K562 (cell line): ENCODE data around the gene WDR81. TPM values are rescaled to one million over a fixed set of nuclear protein-coding genes. Genes with fewer than 3 reads are reported as not detected.

ENCODE experiments used
- ATAC-seq: fragments of 200-7000 bp; cut with Tn5 transposase; 3 replicates; pipeline ENCODE4 v1.9.1; 2020; ENCODE audit warnings: moderate library complexity
- BruUV-seq: library from RNA; stranded (reverse); fragments of 400-500 nt; replicated peaks from 2 replicates; lab custom pipeline; 2021; lab: Mats Ljungman, UMichigan
- CTCF ChIA-PET: fragments of 300-600 bp; formaldehyde crosslinking; extraction: SDS; loops from one replicate; lab custom pipeline; 2021; ENCODE audit warnings: low intra/inter-chr PET ratio; lab: Yijun Ruan, JAX
- POLR2A ChIA-PET: fragments of 300-600, 350-650 bp; sonication (Branson Sonifier 250); formaldehyde crosslinking; extraction: SDS; loops from one replicate; lab custom pipeline; 2021; ENCODE audit warnings: antibody characterized with exemption, inconsistent platforms; lab: Yijun Ruan, JAX
- DNase-seq, 4 experiments: peaks; one replicate each; pipeline versions ENCODE4 v3.0.0 to v3.0.0-alpha.2; 2011 to 2018; ENCODE audit warnings: low spot score in 3 of 4, mixed read lengths in 3 of 4; ENCODE audit errors: extremely low read depth in 1 of 4
- FAIRE-seq: peaks from 2 replicates; lab custom pipeline; 2011; peaks lifted over from hg19 to GRCh38; lab: Jason Lieb, UNC
- H2AFZ ChIP-seq: 2 replicates; pipeline ENCODE4 v1.6.0; 2011; ENCODE audit warnings: low read depth, low read length, control low read depth, inconsistent platforms
- H3K27ac ChIP-seq: fragments of 200-600 bp; 3 replicates; pipeline ENCODE4 v1.8.0; 2011; ENCODE audit warnings: low read depth, mild to moderate bottlenecking, control low read depth, inconsistent platforms, low read length, moderate library complexity, mixed read lengths; ENCODE audit errors: extremely low read depth
- H3K27me3 ChIP-seq, 2 experiments: fragments of 300-600 bp in 1 of 2; 2 replicates in 1 of 2; 3 replicates in 1 of 2; pipeline versions ENCODE4 v1.6.0 to v1.8.0; 2011; ENCODE audit warnings: inconsistent platforms in 2 of 2, low read length in 2 of 2, mild to moderate bottlenecking in 1 of 2, mixed read lengths in 1 of 2, moderate library complexity in 1 of 2; ENCODE audit not compliant: control insufficient read depth in 2 of 2, insufficient read depth in 2 of 2
- H3K36me3 ChIP-seq: fragments of 300-600 bp; 3 replicates; pipeline ENCODE4 v1.8.0; 2011; ENCODE audit warnings: mild to moderate bottlenecking, low read length, inconsistent platforms; ENCODE audit not compliant: control insufficient read depth, insufficient read depth
- H3K4me1 ChIP-seq, 2 experiments: fragments of 200-600 bp in 1 of 2; replicated peaks in 1 of 2; 2 replicates in 1 of 2; 3 replicates in 1 of 2; pipeline versions ENCODE4 v1.5.1 to v1.8.0; 2011; ENCODE audit warnings: inconsistent platforms in 2 of 2, low read length in 2 of 2, mild to moderate bottlenecking in 1 of 2, mixed read lengths in 1 of 2, moderate library complexity in 1 of 2; ENCODE audit not compliant: control insufficient read depth in 2 of 2, insufficient read depth in 2 of 2
- H3K4me2 ChIP-seq: 2 replicates; pipeline ENCODE4 v1.6.1; 2011; ENCODE audit warnings: low read length, control low read depth, inconsistent platforms, mixed read lengths; ENCODE audit not compliant: insufficient read depth
- H3K4me3 ChIP-seq: fragments of 200-600 bp; sonication (generic), shearing (Covaris generic); 2 replicates; pipeline ENCODE4 v1.5.1; 2016; ENCODE audit warnings: control low read depth, inconsistent platforms
- H3K79me2 ChIP-seq: fragments of 200-600 bp; 3 replicates; pipeline ENCODE4 v1.8.0; 2011; ENCODE audit warnings: low read length, inconsistent platforms; ENCODE audit not compliant: control insufficient read depth, insufficient read depth
- H3K9ac ChIP-seq, 2 experiments: 2 replicates each; pipeline versions ENCODE4 v1.6.0 to v1.6.1; 2011; ENCODE audit warnings: low read depth in 2 of 2, low read length in 2 of 2, control low read depth in 1 of 2, inconsistent platforms in 1 of 2, mild to moderate bottlenecking in 1 of 2, mixed read lengths in 1 of 2; ENCODE audit not compliant: insufficient read depth in 1 of 2
- H3K9me1 ChIP-seq: one replicate; pipeline ENCODE4 v1.6.0; 2011; ENCODE audit warnings: inconsistent platforms, mild to moderate bottlenecking, low read length, moderate library complexity; ENCODE audit not compliant: control insufficient read depth, insufficient read depth
- H3K9me3 ChIP-seq: replicated peaks from 2 replicates; pipeline ENCODE4 v1.5.1; 2011; ENCODE audit warnings: low read depth, low read length, inconsistent platforms; ENCODE audit not compliant: control insufficient read depth, insufficient read depth
- H4K20me1 ChIP-seq: replicated peaks from 2 replicates; pipeline ENCODE4 v1.6.1; 2011; ENCODE audit warnings: low read length, inconsistent platforms, mixed read lengths; ENCODE audit not compliant: control insufficient read depth, insufficient read depth
- BACH1 ChIP-seq: fragments of 200-800 bp; sonication (Bioruptor generic); IDR thresholded peaks from 2 replicates; pipeline ENCODE4 v1.6.1; 2016; ENCODE audit warnings: missing genetic modification characterization, missing compliant biosample characterization
- BRD4 ChIP-seq: fragments of 200-600 bp; sonication (generic); IDR thresholded peaks from 2 replicates; pipeline ENCODE4 v1.6.1; 2017; ENCODE audit warnings: inconsistent platforms
- CHD1 ChIP-seq: fragments of 200-600 bp; sonication (generic); IDR thresholded peaks from one replicate; pipeline ENCODE4 v1.6.1; 2012; ENCODE audit warnings: mild to moderate bottlenecking, moderate library complexity, low read length, inconsistent platforms
- FIP1L1 ChIP-seq: fragments of 200-400 bp; formaldehyde crosslinking; IDR thresholded peaks from 2 replicates; pipeline ENCODE4 v1.6.1; 2018; ENCODE audit warnings: mild to moderate bottlenecking, low read depth, low read length; ENCODE audit not compliant: poor library complexity, severe bottlenecking
- FOXP1 ChIP-seq: sonication (generic); formaldehyde crosslinking; IDR thresholded peaks from 2 replicates; pipeline ENCODE4 v1.8.0; 2022; ENCODE audit warnings: mild to moderate bottlenecking, missing genetic modification reagents
- KDM1A ChIP-seq, 2 experiments: fragments of 450-650 bp; IDR thresholded peaks; 2 replicates each; pipeline ENCODE4 v1.6.1; 2016; ENCODE audit warnings: mild to moderate bottlenecking in 2 of 2
- KLF16 ChIP-seq: IDR thresholded peaks from 2 replicates; pipeline ENCODE4 v1.6.1; 2016; ENCODE audit warnings: antibody characterized with exemption
- MED1 ChIP-seq: sonication (generic); formaldehyde crosslinking; IDR thresholded peaks from 2 replicates; pipeline ENCODE4 v1.8.1; 2023; ENCODE audit warnings: missing genetic modification reagents, borderline replicate concordance
- MYC ChIP-seq, 2 experiments: fragments of 250-450 bp in 1 of 2; sonication (Bioruptor Pico) in 1 of 2; IDR thresholded peaks; 2 replicates each; pipeline versions ENCODE4 v1.5.1 to v1.6.1; 2012 to 2021; ENCODE audit warnings: low read depth in 2 of 2, borderline replicate concordance in 1 of 2, improper control_type of control experiment in 1 of 2, low read length in 1 of 2, mild to moderate bottlenecking in 1 of 2, moderate library complexity in 1 of 2
- PYGO2 ChIP-seq: fragments of 450-650 bp; IDR thresholded peaks from 2 replicates; pipeline ENCODE4 v1.6.1; 2016; ENCODE audit warnings: mild to moderate bottlenecking, missing genetic modification characterization, moderate library complexity, missing compliant biosample characterization
- TFE3 ChIP-seq: fragments of 450-650 bp; formaldehyde crosslinking; IDR thresholded peaks from 2 replicates; pipeline ENCODE4 v1.4.0; 2020; ENCODE audit warnings: mild to moderate bottlenecking, mixed read lengths
- ZNF41 ChIP-seq: fragments of 250-450 bp; sonication (Bioruptor Pico); conservative IDR thresholded peaks from 2 replicates; pipeline ENCODE4 v1.4.0; 2020; ENCODE audit warnings: mild to moderate bottlenecking
- ZNF75A ChIP-seq: fragments of 450-650 bp; formaldehyde crosslinking; IDR thresholded peaks from 2 replicates; pipeline ENCODE4 v1.4.0; 2020; ENCODE audit warnings: mild to moderate bottlenecking
- ZNF76 ChIP-seq: fragments of 250-450 bp; sonication (Bioruptor Pico); IDR thresholded peaks from 2 replicates; pipeline ENCODE4 v1.4.0; 2020; ENCODE audit warnings: mild to moderate bottlenecking, moderate library complexity, borderline replicate concordance
- ZNF830 ChIP-seq: fragments of 250-450 bp; sonication (Bioruptor Pico); IDR thresholded peaks from 2 replicates; pipeline ENCODE4 v1.5.0; 2021; ENCODE audit warnings: mild to moderate bottlenecking
- WGBS: fragments of 100-300 bp; shearing (Covaris generic); methylation state at CpG from one replicate; pipeline ENCODE4 v1.1.6; 2016; ENCODE audit warnings: low coverage, mixed read lengths; ENCODE audit not compliant: insufficient coverage; ENCODE audit errors: missing lambda C conversion rate; 5-methylcytosine and 5-hydroxymethylcytosine counted together
- in situ Hi-C: fragments of 300-500 bp; cut with MboI; formaldehyde crosslinking; loops from 4 replicates; pipeline ENCODE4 v1.15.0; 2018; ENCODE audit warnings: inconsistent platforms, mixed read lengths
- intact Hi-C: fragments of 100-400 bp; cut with micrococcal nuclease; formaldehyde crosslinking; loops from 2 replicates; pipeline ENCODE4 v1.14.2; 2022
- polyA plus RNA-seq, 8 experiments: library from polyadenylated mRNA; depleted of rRNA in 4 of 8; stranded (reverse) in 5 of 8; unstranded in 3 of 8; fragments of >200 nt; fragmentation: Nextera tagmentation in 2 of 8; fragmentation: Illumina TruSeq in 1 of 8; extraction: Ambion mirVana in 2 of 8; extraction: Trizol in 1 of 8; gene quantifications; 2 replicates each; pipeline versions ENCODE4 v1.2.1 to v1.2.3, GENCODE V29; 2011 to 2014; ENCODE audit warnings: inconsistent platforms in 1 of 8, missing spikeins in 1 of 8
- total RNA-seq, 7 experiments: library from RNA; depleted of rRNA in 6 of 7; stranded (reverse); fragments of >200 nt in 6 of 7; fragmentation: Illumina TruSeq in 2 of 7; extraction: Trizol in 2 of 7; gene quantifications; 2 replicates each; pipeline versions ENCODE4 v1.2.1 to v1.2.3, GENCODE V29; 2011 to 2021; ENCODE audit warnings: low replicate concordance in 1 of 7
- TF ChIP-seq, protein P1 (sequence below): sonication (generic); IDR thresholded peaks from 2 replicates; pipeline ENCODE4 v1.6.1; 2016

WDR81 gene
- total and polyA plus RNA-seq, 9 of the 15 experiments (the other 6 are each of a cell fraction or from before 2014, with no cell fraction given) = 0.01 to 17.1 (median 3.3) TPM

DNA sequence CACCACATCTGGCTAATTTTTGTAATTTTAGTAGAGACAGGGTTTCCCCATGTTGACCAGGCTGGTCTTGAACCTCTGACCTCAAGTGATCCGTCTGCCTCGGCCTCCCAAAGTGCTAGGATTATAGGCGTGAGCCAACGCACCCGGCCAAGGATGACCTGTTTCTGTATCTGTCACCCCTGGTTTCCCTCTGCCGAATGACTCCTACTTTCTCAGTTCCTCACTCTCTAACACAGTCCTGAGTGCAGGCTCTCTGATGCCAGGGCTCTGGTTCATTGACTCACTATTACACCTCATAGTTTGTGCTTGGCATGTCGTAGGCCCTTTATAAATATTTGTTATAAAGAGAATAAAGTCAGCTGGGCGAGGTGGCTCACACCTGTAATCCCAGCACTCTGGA is 29.1 kb upstream of the WDR81 start:
- no peak for ATAC-seq
- Histone ChIP-seq H3K9me1 (no peaks in the 10 kb centered on the region), H2AFZ (no peak overlapping the region), H3K9ac (no peak overlapping the region), H3K27ac (no peak overlapping the region), H3K79me2 (no peaks in the 10 kb centered on the region), H3K27me3 (no peaks in the 10 kb centered on the region), H3K4me1 (no peaks in the 10 kb centered on the region; a peak in 1 of 5 replicates), H4K20me1 (no peaks in the 10 kb centered on the region), H3K36me3 (no peaks in the 10 kb centered on the region), H3K4me3 (no peak overlapping the region)
- WGBS = 55% methylated on average over 8 of the region's 8 CpGs
- intact Hi-C loops (no loop called here), in situ Hi-C loops (no loop called here)
- no peak for DNase-seq
- CTCF ChIA-PET = no interaction called here
- TF ChIP-seq ZNF75A = no peak
- no peak for TF ChIP-seq ZNF76 (CRISPR knock-in tag)
- TF ChIP-seq KLF16 = no peak
- TF ChIP-seq ZNF830 = no peak
- no peak for TF ChIP-seq PYGO2 (tag)
- TF ChIP-seq, protein P1, sequence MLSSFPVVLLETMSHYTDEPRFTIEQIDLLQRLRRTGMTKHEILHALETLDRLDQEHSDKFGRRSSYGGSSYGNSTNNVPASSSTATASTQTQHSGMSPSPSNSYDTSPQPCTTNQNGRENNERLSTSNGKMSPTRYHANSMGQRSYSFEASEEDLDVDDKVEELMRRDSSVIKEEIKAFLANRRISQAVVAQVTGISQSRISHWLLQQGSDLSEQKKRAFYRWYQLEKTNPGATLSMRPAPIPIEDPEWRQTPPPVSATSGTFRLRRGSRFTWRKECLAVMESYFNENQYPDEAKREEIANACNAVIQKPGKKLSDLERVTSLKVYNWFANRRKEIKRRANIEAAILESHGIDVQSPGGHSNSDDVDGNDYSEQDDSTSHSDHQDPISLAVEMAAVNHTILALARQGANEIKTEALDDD = no peak
- TF ChIP-seq BRD4 = no peak
- TF ChIP-seq ZNF41 (CRISPR knock-in tag) = no peak
- no peak for TF ChIP-seq CHD1
- TF ChIP-seq MED1 (CRISPR knock-in tag) = no peak
- TF ChIP-seq KDM1A (IDR thresholded peaks at IDR 0.05) = no peak
- no peak for TF ChIP-seq FOXP1 (CRISPR knock-in tag)
- no peak for TF ChIP-seq MYC (IDR thresholded peaks at IDR 0.05; ENCODE audit: low read depth, low read length)
- no peak for TF ChIP-seq MYC (CRISPR knock-in tag; IDR thresholded peaks at IDR 0.05; ENCODE audit: borderline replicate concordance, low read depth)
- no peak for TF ChIP-seq TFE3 (CRISPR knock-in tag)
- TF ChIP-seq BACH1 = no peak
- TF ChIP-seq FIP1L1 = no peak
- TF ChIP-seq, all 486 proteins: peak for 0
- Histone ChIP-seq H3K9me3 (no peaks in the 10 kb centered on the region), H3K4me2 (no peak overlapping the region)
- no peak for FAIRE-seq
- POLR2A ChIA-PET = no interaction called here
- no TSS peak for BruUV-seq
